Measurements from ENCODE around the gene CPXM1.

CPXM1 gene

DNA sequence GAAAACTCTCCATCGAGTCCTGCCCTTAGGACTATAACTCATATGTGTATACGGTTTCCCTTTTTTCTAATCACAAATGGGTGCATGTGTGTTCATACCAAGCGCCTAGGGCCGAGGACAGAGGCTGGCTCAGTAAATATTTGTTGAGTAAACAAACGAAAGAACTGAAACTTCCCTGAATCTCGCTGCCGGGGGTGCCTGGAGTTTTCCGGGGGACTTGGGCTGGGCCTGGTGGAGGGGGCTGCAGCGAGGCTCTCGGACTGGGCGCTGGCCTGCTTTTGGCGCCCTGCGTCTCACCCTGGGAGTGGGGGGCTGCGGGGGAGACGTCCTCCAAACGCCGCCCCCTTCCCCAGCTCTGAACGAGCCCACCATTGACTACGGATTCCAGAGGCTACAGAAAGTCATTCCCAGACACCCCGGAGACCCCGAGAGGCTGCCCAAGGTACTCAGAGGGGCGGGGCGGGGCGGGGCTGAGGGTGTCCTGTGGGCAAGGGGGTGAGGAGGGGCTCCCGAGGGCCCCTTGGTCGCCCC is 49.0 kb downstream of the CPXM1 start:
- no peak for DNase-seq
- CTCF ChIA-PET = interaction anchor here (0.8 to 1.7 kb wide), 7 partner anchors 18 to 93 kb away, joined by 3 to 4 read pairs (median 3); no protein-coding TSS in a partner anchor
- Histone ChIP-seq H3K36me3 (ENCODE audit: control insufficient read depth in 4 of 4, insufficient read depth in 4 of 4, low read length in 3 of 4) (no peaks in the 10 kb centered on the region), H3K27ac (ENCODE audit: insufficient read depth in 1 of 2, low read depth in 1 of 2, low read length in 2 of 2, poor library complexity in 1 of 2, severe bottlenecking in 2 of 2) (no peak overlapping the region), H3K27me3 (replicated peaks in 2 of 5; ENCODE audit: control insufficient read depth in 4 of 5, insufficient read depth in 5 of 5, low read length in 4 of 5) (peaks cover 5 to 80% (median 27%) of the 10 kb centered on the region in 5 experiments), H3K4me3 (ENCODE audit: control insufficient read depth in 1 of 7, extremely low read depth in 1 of 7, insufficient read depth in 4 of 7, low read depth in 2 of 7, low read length in 6 of 7) (peak overlapping the region in 4 of 7 experiments; percentile 23 to 69 (median 56)), H3K9me3 (ENCODE audit: control extremely low read depth in 1 of 5, control insufficient read depth in 4 of 5, insufficient read depth in 2 of 5, low read depth in 1 of 5, low read length in 4 of 5) (no peaks in the 10 kb centered on the region), H3K4me1 (ENCODE audit: control extremely low read depth in 1 of 4, control insufficient read depth in 4 of 4, insufficient read depth in 4 of 4, low read length in 3 of 4) (peaks cover 0 to 42% (median 34%) of the 10 kb centered on the region in 4 experiments)
- 0% methylated on average over 12 of the region's 26 CpGs for WGBS (ENCODE audit: insufficient coverage)
- POLR2A ChIA-PET = interaction anchor here (0.5 kb wide), 1 partner anchor 481 kb away, joined by 3 read pairs; no protein-coding TSS in a partner anchor

GRCh38 chr20:2750491-2751251 is 49.8 kb downstream of the CPXM1 start:
- Histone ChIP-seq H3K9me3 (ENCODE audit: control extremely low read depth in 1 of 5, control insufficient read depth in 4 of 5, insufficient read depth in 2 of 5, low read depth in 1 of 5, low read length in 4 of 5) (no peaks in the 10 kb centered on the region), H3K27ac (ENCODE audit: insufficient read depth in 1 of 2, low read depth in 1 of 2, low read length in 2 of 2, poor library complexity in 1 of 2, severe bottlenecking in 2 of 2) (no peak overlapping the region), H3K4me3 (ENCODE audit: control insufficient read depth in 1 of 7, extremely low read depth in 1 of 7, insufficient read depth in 4 of 7, low read depth in 2 of 7, low read length in 6 of 7) (peak overlapping the region in 5 of 7 experiments; percentile 16 to 69 (median 46)), H3K4me1 (ENCODE audit: control extremely low read depth in 1 of 4, control insufficient read depth in 4 of 4, insufficient read depth in 4 of 4, low read length in 3 of 4) (peaks cover 0 to 42% (median 34%) of the 10 kb centered on the region in 4 experiments), H3K27me3 (replicated peaks in 2 of 5; ENCODE audit: control insufficient read depth in 4 of 5, insufficient read depth in 5 of 5, low read length in 4 of 5) (peaks cover 5 to 76% (median 27%) of the 10 kb centered on the region in 5 experiments), H3K36me3 (ENCODE audit: control insufficient read depth in 4 of 4, insufficient read depth in 4 of 4, low read length in 3 of 4) (no peaks in the 10 kb centered on the region)
- POLR2A ChIA-PET = interaction anchor here (0.9 kb wide), 1 partner anchor 9 kb away, joined by 3 read pairs; no protein-coding TSS in a partner anchor
- WGBS (ENCODE audit: insufficient coverage) = under 1% methylated on average over 15 of the region's 34 CpGs
- DNase-seq = peak; percentile 30 to 70 (median 66)
- CTCF ChIA-PET = interaction anchor here (1.0 to 2.4 kb wide), 5 partner anchors 18 to 104 kb away, joined by 3 to 11 read pairs (median 4); no protein-coding TSS in a partner anchor

DNA sequence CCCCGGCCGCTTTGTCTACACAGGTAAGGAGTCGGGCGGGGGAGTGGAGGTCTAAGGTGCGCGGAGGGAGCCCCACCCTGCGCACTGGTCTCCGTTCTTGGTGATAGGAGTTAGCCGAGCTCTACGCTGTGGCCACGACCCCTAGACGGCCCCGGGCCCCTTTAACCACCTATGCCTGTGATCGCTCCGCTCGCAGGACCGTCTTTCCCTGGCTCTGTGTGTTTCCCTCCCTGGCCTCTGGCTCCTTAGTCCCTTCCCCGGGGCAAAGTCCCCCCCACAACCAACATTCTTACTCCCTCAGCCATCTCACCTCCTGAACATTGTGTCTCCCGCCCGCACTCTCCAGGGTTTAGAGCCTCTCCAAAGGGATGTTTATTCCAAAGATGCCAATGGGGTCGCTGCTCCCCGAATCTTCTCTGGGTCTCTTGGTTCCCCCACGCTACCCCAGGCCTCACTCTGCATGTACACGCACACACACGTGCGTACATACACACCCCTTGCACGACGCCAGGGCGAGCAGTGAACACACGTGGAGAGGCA is 50.4 kb downstream of the CPXM1 start:
- H3K9me3 ChIP-seq (ENCODE audit: control extremely low read depth in 1 of 5, control insufficient read depth in 4 of 5, insufficient read depth in 2 of 5, low read depth in 1 of 5, low read length in 4 of 5) = no peaks in the 10 kb centered on the region
- DNase-seq = no peak
- no peak overlapping the region for H3K27ac ChIP-seq (ENCODE audit: insufficient read depth in 1 of 2, low read depth in 1 of 2, low read length in 2 of 2, poor library complexity in 1 of 2, severe bottlenecking in 2 of 2)
- peaks cover 5 to 70% (median 27%) of the 10 kb centered on the region in 5 experiments for H3K27me3 ChIP-seq (replicated peaks in 2 of 5; ENCODE audit: control insufficient read depth in 4 of 5, insufficient read depth in 5 of 5, low read length in 4 of 5)
- 25% methylated on average over 13 of the region's 30 CpGs for WGBS (ENCODE audit: insufficient coverage)
- ChIA-PET CTCF (interaction anchor here (1.0 to 2.4 kb wide), 5 partner anchors 19 to 115 kb away, joined by 3 to 11 read pairs (median 4); no protein-coding TSS in a partner anchor), POLR2A (interaction anchor here (0.9 kb wide), 1 partner anchor 9 kb away, joined by 3 read pairs; no protein-coding TSS in a partner anchor)
- peaks cover 0 to 46% (median 34%) of the 10 kb centered on the region in 4 experiments for H3K4me1 ChIP-seq (ENCODE audit: control extremely low read depth in 1 of 4, control insufficient read depth in 4 of 4, insufficient read depth in 4 of 4, low read length in 3 of 4)
- no peaks in the 10 kb centered on the region for H3K36me3 ChIP-seq (ENCODE audit: control insufficient read depth in 4 of 4, insufficient read depth in 4 of 4, low read length in 3 of 4)
- H3K4me3 ChIP-seq (ENCODE audit: control insufficient read depth in 1 of 7, extremely low read depth in 1 of 7, insufficient read depth in 4 of 7, low read depth in 2 of 7, low read length in 6 of 7) = peak overlapping the region in 2 of 7 experiments; percentile 5 to 69

GRCh38 chr20:2749343-2749950 is 51.0 kb downstream of the CPXM1 start:
- no peak for DNase-seq
- POLR2A ChIA-PET = no interaction called here
- CTCF ChIA-PET = interaction anchor here (1.7 to 2.4 kb wide), 3 partner anchors 63 to 115 kb away, joined by 3 to 11 read pairs (median 3); no protein-coding TSS in a partner anchor
- Histone ChIP-seq H3K4me1 (ENCODE audit: control extremely low read depth in 1 of 4, control insufficient read depth in 4 of 4, insufficient read depth in 4 of 4, low read length in 3 of 4) (peaks cover 0 to 46% (median 34%) of the 10 kb centered on the region in 4 experiments), H3K27me3 (replicated peaks in 2 of 5; ENCODE audit: control insufficient read depth in 4 of 5, insufficient read depth in 5 of 5, low read length in 4 of 5) (peaks cover 3 to 64% (median 27%) of the 10 kb centered on the region in 5 experiments), H3K9me3 (ENCODE audit: control extremely low read depth in 1 of 5, control insufficient read depth in 4 of 5, insufficient read depth in 2 of 5, low read depth in 1 of 5, low read length in 4 of 5) (no peaks in the 10 kb centered on the region), H3K27ac (ENCODE audit: insufficient read depth in 1 of 2, low read depth in 1 of 2, low read length in 2 of 2, poor library complexity in 1 of 2, severe bottlenecking in 2 of 2) (no peak overlapping the region), H3K36me3 (ENCODE audit: control insufficient read depth in 4 of 4, insufficient read depth in 4 of 4, low read length in 3 of 4) (no peaks in the 10 kb centered on the region), H3K4me3 (ENCODE audit: control insufficient read depth in 1 of 7, extremely low read depth in 1 of 7, insufficient read depth in 4 of 7, low read depth in 2 of 7, low read length in 6 of 7) (no peak overlapping the region)
- 59% methylated on average over 22 of the region's 49 CpGs for WGBS (ENCODE audit: insufficient coverage)

DNA sequence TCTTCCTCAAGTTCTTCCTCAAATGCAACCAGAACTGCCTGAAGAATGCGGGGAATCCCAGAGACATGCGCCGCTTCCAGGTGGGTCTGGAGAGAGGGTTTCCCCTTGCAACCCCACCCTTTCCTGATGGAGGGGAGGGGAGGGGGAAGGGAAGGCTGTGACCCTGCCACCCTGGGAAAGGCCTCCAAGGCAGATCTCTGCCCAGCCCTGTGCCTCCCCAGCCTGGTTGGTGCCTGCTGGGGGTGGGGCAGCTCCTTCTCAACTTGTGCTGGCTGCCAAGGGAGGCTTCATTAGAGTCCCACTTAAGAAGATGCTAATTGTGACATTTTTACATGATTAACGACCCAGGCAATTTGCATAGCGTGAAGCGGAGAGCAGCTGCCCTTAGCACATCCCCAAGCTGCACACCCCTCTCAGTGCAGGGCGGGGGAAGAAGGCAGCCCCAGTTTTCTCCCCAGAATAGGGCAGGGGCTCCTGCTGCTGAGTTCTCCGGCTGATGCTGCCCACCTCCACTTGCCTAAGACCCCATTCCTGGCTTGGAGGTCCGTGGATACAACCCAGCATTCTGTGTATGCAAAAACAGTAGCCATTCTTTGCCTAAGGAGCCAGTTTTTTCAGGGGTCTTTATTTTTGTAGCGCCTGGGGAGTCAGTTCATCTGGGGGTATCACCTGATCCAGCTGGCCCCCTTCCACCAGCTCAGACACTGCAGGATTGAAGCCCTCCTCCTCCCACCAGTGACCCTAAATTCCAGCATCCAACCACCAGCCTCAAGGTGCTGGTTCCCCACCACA is 51.7 kb downstream of the CPXM1 start:
- no peak overlapping the region for H3K4me3 ChIP-seq (ENCODE audit: control insufficient read depth in 1 of 7, extremely low read depth in 1 of 7, insufficient read depth in 4 of 7, low read depth in 2 of 7, low read length in 6 of 7)
- DNase-seq = no peak
- ChIA-PET CTCF (interaction anchor here (1.7 to 2.4 kb wide), 2 partner anchors 62 to 116 kb away, joined by 3 to 11 read pairs; no protein-coding TSS in a partner anchor), POLR2A (no interaction called here)
- WGBS (ENCODE audit: insufficient coverage) = 90% methylated on average over 6 of the region's 10 CpGs
- H3K27ac ChIP-seq (ENCODE audit: insufficient read depth in 1 of 2, low read depth in 1 of 2, low read length in 2 of 2, poor library complexity in 1 of 2, severe bottlenecking in 2 of 2) = no peak overlapping the region
- H3K9me3 ChIP-seq (ENCODE audit: control extremely low read depth in 1 of 5, control insufficient read depth in 4 of 5, insufficient read depth in 2 of 5, low read depth in 1 of 5, low read length in 4 of 5) = no peaks in the 10 kb centered on the region
- H3K4me1 ChIP-seq (ENCODE audit: control extremely low read depth in 1 of 4, control insufficient read depth in 4 of 4, insufficient read depth in 4 of 4, low read length in 3 of 4) = peaks cover 0 to 46% (median 34%) of the 10 kb centered on the region in 4 experiments
- no peaks in the 10 kb centered on the region for H3K36me3 ChIP-seq (ENCODE audit: control insufficient read depth in 4 of 4, insufficient read depth in 4 of 4, low read length in 3 of 4)
- H3K27me3 ChIP-seq (replicated peaks in 2 of 5; ENCODE audit: control insufficient read depth in 4 of 5, insufficient read depth in 5 of 5, low read length in 4 of 5) = peaks cover 3 to 57% (median 22%) of the 10 kb centered on the region in 5 experiments

DNA sequence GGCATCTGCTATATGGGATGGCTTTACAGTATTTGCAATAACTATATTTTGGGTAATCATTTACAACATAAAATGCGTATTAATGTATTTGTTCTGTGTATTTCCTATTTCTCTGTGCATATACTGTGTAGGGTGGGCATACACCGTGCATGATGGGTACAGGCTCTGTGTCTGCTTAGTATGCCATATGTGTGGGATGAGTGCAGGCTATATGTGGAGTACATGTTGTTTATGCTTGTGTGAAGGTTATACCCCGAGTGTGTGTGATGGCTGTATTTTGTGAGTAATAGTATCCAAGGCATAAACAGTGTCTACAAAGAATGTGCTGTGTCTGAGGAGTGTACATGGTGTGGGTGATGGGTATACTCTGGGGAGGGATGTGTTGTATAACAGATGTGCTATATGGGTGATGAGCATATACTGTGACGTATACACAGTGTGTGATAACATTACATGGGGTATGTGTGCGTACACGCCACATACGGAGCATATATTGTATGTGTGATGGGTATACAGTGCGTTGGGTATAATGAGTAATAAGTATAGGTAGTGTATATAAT is 52.7 kb downstream of the CPXM1 start:
- ChIA-PET POLR2A (no interaction called here), CTCF (no interaction called here)
- Histone ChIP-seq H3K27ac (ENCODE audit: insufficient read depth in 1 of 2, low read depth in 1 of 2, low read length in 2 of 2, poor library complexity in 1 of 2, severe bottlenecking in 2 of 2) (no peak overlapping the region), H3K4me1 (ENCODE audit: control extremely low read depth in 1 of 4, control insufficient read depth in 4 of 4, insufficient read depth in 4 of 4, low read length in 3 of 4) (peaks cover 0 to 40% (median 27%) of the 10 kb centered on the region in 4 experiments), H3K36me3 (ENCODE audit: control insufficient read depth in 4 of 4, insufficient read depth in 4 of 4, low read length in 3 of 4) (no peaks in the 10 kb centered on the region), H3K4me3 (ENCODE audit: control insufficient read depth in 1 of 7, extremely low read depth in 1 of 7, insufficient read depth in 4 of 7, low read depth in 2 of 7, low read length in 6 of 7) (no peak overlapping the region), H3K9me3 (ENCODE audit: control extremely low read depth in 1 of 5, control insufficient read depth in 4 of 5, insufficient read depth in 2 of 5, low read depth in 1 of 5, low read length in 4 of 5) (no peaks in the 10 kb centered on the region), H3K27me3 (replicated peaks in 2 of 5; ENCODE audit: control insufficient read depth in 4 of 5, insufficient read depth in 5 of 5, low read length in 4 of 5) (peaks cover 3 to 47% (median 15%) of the 10 kb centered on the region in 5 experiments)
- DNase-seq = no peak
- over 99% methylated on average over 7 of the region's 8 CpGs for WGBS (ENCODE audit: insufficient coverage)

All from common myeloid progenitor, CD34-positive (primary cell).